WTC11 (cell line): ENCODE measurements around the gene KCNIP4. TPM values are rescaled to one million over a fixed set of nuclear protein-coding genes. Genes with fewer than 3 reads are reported as not detected.

Source experiments
- ATAC-seq: fragments of 200-7000 bp; cut with Tn5 transposase; 2 replicates; pipeline ENCODE4 v1.10.0; 2021; ENCODE audit warnings: mild to moderate bottlenecking, moderate library complexity
- CTCF ChIA-PET: fragments of 300-600 bp; sonication (Branson Sonifier 250); formaldehyde crosslinking; loops from one replicate; lab custom pipeline; 2021; ENCODE audit warnings: antibody characterized with exemption; lab: Charles Lee
- POLR2A ChIA-PET: fragments of 350-600 bp; sonication (Branson Sonifier 250); formaldehyde crosslinking; loops from one replicate; lab custom pipeline; 2021; ENCODE audit warnings: antibody characterized with exemption; lab: Charles Lee
- DNase-seq: peaks from one replicate; pipeline ENCODE4 v3.0.0; 2021; ENCODE audit warnings: low spot score
- H3K27ac Mint-ChIP-seq: 2 replicates; pipeline ENCODE4 v1.8.0; 2021; ENCODE audit warnings: mixed read lengths
- H3K27me3 Mint-ChIP-seq: 2 replicates; pipeline ENCODE4 v1.8.0; 2021; ENCODE audit warnings: low read depth, mild to moderate bottlenecking, moderate library complexity, mixed read lengths
- H3K36me3 Mint-ChIP-seq: 2 replicates; pipeline ENCODE4 v1.8.0; 2021; ENCODE audit warnings: mixed read lengths
- H3K4me1 Mint-ChIP-seq: 2 replicates; pipeline ENCODE4 v1.8.0; 2022; ENCODE audit warnings: mixed read lengths
- H3K4me3 Mint-ChIP-seq: 2 replicates; pipeline ENCODE4 v1.8.0; 2021; ENCODE audit warnings: mild to moderate bottlenecking, moderate library complexity, mixed read lengths
- H3K9me3 Mint-ChIP-seq: 2 replicates; pipeline ENCODE4 v1.8.0; 2021; ENCODE audit warnings: mixed read lengths
- CBFB ChIP-seq: sonication (generic); formaldehyde crosslinking; IDR thresholded peaks from 2 replicates; pipeline ENCODE4 v1.8.1; 2022; ENCODE audit warnings: mild to moderate bottlenecking, low read depth, missing genetic modification reagents
- CREM ChIP-seq: sonication (generic); formaldehyde crosslinking; IDR thresholded peaks from 2 replicates; pipeline ENCODE4 v1.8.1; 2022; ENCODE audit warnings: mild to moderate bottlenecking, missing genetic modification reagents, moderate library complexity
- ESRRA ChIP-seq: sonication (generic); formaldehyde crosslinking; IDR thresholded peaks from 2 replicates; pipeline ENCODE4 v1.8.1; 2022; ENCODE audit warnings: mild to moderate bottlenecking, missing genetic modification reagents, borderline replicate concordance
- FOXK1 ChIP-seq: sonication (generic); formaldehyde crosslinking; IDR thresholded peaks from 2 replicates; pipeline ENCODE4 v1.8.0; 2022; ENCODE audit warnings: mild to moderate bottlenecking, moderate library complexity, missing genetic modification reagents
- GRHL2 ChIP-seq: fragments of 250-450 bp; sonication (Bioruptor Pico); IDR thresholded peaks from 2 replicates; pipeline ENCODE4 v1.8.0; 2022; ENCODE audit warnings: mild to moderate bottlenecking, moderate library complexity; ENCODE audit not compliant: insufficient replicate concordance, severe bottlenecking
- JUN ChIP-seq: sonication (generic); formaldehyde crosslinking; IDR thresholded peaks from 2 replicates; pipeline ENCODE4 v1.8.0; 2023; ENCODE audit warnings: mild to moderate bottlenecking, missing genetic modification reagents
- KAT7 ChIP-seq: sonication (generic); formaldehyde crosslinking; IDR thresholded peaks from 2 replicates; pipeline ENCODE4 v1.8.1; 2023; ENCODE audit warnings: missing genetic modification reagents, mild to moderate bottlenecking, borderline replicate concordance
- SMAD3 ChIP-seq: sonication (generic); formaldehyde crosslinking; IDR thresholded peaks from 2 replicates; pipeline ENCODE4 v1.8.0; 2022; ENCODE audit warnings: missing genetic modification reagents, mild to moderate bottlenecking, borderline replicate concordance
- TEAD1 ChIP-seq: sonication (generic); formaldehyde crosslinking; IDR thresholded peaks from 2 replicates; pipeline ENCODE4 v1.8.0; 2022; ENCODE audit warnings: mild to moderate bottlenecking, missing genetic modification reagents
- TEAD4 ChIP-seq: sonication (generic); formaldehyde crosslinking; IDR thresholded peaks from 2 replicates; pipeline ENCODE4 v1.8.0; 2022; ENCODE audit warnings: mild to moderate bottlenecking, missing genetic modification reagents
- ZNF263 ChIP-seq: sonication (generic); formaldehyde crosslinking; IDR thresholded peaks from 2 replicates; pipeline ENCODE4 v1.8.1; 2022; ENCODE audit warnings: low read depth, mild to moderate bottlenecking, moderate library complexity, missing genetic modification reagents
- ZNF416 ChIP-seq: fragments of 250-450 bp; sonication (Bioruptor Pico); IDR thresholded peaks from 2 replicates; pipeline ENCODE4 v1.9.0; 2021; ENCODE audit warnings: mild to moderate bottlenecking, inconsistent platforms
- ZNF423 ChIP-seq: fragments of 250-450 bp; sonication (Bioruptor Pico); IDR thresholded peaks from 2 replicates; pipeline ENCODE4 v2.1.2; 2022; ENCODE audit warnings: mild to moderate bottlenecking, moderate library complexity
- total RNA-seq: library from RNA; stranded (reverse); gene quantifications from 3 replicates; pipeline ENCODE4 v1.2.3, GENCODE V29; 2021
- TF ChIP-seq, protein P1 (sequence below): sonication (generic); formaldehyde crosslinking; IDR thresholded peaks from 2 replicates; pipeline ENCODE4 v1.8.1; 2023; ENCODE audit warnings: mild to moderate bottlenecking, missing genetic modification reagents, borderline replicate concordance
- TF ChIP-seq, protein P2 (sequence below): fragments of 250-450 bp; sonication (Bioruptor Pico); IDR thresholded peaks from 2 replicates; pipeline ENCODE4 v1.8.0; 2021; ENCODE audit warnings: mild to moderate bottlenecking
- TF ChIP-seq, protein P3 (sequence below): fragments of 200-600 bp; IDR thresholded peaks from 2 replicates; pipeline ENCODE4 v1.8.0; 2022; ENCODE audit warnings: antibody characterized with exemption
- TF ChIP-seq, protein P4 (sequence below): sonication (generic); formaldehyde crosslinking; IDR thresholded peaks from 2 replicates; pipeline ENCODE4 v1.8.1; 2022; ENCODE audit warnings: low read depth, missing genetic modification reagents, borderline replicate concordance

Gene KCNIP4
- total RNA-seq, 1 experiment from 2014 or later: not detected

DNA sequence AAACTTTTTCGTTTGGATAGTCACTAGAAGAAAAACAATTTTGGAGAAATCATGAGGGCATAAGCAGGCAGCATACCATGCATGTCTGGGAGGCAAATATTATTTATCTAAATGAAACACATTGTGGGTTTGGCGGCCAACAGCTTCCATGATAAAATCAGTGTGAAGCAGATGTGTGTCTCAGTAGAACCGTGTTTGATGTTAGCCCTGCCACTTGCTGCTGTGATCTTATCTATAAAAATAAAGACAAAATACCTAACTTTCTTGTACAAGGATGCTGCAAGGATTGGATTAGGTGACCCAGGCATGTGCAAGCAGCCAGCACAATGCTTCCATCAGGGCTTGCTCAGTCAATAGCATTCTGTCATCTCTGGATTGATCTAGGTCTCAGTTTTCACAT lies 906.9 kb downstream of the KCNIP4 start (continued):
- TF ChIP-seq, protein P1, sequence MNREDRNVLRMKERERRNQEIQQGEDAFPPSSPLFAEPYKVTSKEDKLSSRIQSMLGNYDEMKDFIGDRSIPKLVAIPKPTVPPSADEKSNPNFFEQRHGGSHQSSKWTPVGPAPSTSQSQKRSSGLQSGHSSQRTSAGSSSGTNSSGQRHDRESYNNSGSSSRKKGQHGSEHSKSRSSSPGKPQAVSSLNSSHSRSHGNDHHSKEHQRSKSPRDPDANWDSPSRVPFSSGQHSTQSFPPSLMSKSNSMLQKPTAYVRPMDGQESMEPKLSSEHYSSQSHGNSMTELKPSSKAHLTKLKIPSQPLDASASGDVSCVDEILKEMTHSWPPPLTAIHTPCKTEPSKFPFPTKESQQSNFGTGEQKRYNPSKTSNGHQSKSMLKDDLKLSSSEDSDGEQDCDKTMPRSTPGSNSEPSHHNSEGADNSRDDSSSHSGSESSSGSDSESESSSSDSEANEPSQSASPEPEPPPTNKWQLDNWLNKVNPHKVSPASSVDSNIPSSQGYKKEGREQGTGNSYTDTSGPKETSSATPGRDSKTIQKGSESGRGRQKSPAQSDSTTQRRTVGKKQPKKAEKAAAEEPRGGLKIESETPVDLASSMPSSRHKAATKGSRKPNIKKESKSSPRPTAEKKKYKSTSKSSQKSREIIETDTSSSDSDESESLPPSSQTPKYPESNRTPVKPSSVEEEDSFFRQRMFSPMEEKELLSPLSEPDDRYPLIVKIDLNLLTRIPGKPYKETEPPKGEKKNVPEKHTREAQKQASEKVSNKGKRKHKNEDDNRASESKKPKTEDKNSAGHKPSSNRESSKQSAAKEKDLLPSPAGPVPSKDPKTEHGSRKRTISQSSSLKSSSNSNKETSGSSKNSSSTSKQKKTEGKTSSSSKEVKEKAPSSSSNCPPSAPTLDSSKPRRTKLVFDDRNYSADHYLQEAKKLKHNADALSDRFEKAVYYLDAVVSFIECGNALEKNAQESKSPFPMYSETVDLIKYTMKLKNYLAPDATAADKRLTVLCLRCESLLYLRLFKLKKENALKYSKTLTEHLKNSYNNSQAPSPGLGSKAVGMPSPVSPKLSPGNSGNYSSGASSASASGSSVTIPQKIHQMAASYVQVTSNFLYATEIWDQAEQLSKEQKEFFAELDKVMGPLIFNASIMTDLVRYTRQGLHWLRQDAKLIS (CRISPR knock-in tag): no peak
- no peak for TF ChIP-seq FOXK1 (CRISPR knock-in tag)
- no peak for TF ChIP-seq TEAD1 (CRISPR knock-in tag)
- TF ChIP-seq ZNF423 (CRISPR knock-in tag): no peak
- TF ChIP-seq, protein P2, sequence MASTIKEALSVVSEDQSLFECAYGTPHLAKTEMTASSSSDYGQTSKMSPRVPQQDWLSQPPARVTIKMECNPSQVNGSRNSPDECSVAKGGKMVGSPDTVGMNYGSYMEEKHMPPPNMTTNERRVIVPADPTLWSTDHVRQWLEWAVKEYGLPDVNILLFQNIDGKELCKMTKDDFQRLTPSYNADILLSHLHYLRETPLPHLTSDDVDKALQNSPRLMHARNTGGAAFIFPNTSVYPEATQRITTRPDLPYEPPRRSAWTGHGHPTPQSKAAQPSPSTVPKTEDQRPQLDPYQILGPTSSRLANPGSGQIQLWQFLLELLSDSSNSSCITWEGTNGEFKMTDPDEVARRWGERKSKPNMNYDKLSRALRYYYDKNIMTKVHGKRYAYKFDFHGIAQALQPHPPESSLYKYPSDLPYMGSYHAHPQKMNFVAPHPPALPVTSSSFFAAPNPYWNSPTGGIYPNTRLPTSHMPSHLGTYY (CRISPR knock-in tag): no peak
- TF ChIP-seq GRHL2 (CRISPR knock-in tag): no peak
- no peak for TF ChIP-seq CBFB (CRISPR knock-in tag)
- TF ChIP-seq, protein P3, sequence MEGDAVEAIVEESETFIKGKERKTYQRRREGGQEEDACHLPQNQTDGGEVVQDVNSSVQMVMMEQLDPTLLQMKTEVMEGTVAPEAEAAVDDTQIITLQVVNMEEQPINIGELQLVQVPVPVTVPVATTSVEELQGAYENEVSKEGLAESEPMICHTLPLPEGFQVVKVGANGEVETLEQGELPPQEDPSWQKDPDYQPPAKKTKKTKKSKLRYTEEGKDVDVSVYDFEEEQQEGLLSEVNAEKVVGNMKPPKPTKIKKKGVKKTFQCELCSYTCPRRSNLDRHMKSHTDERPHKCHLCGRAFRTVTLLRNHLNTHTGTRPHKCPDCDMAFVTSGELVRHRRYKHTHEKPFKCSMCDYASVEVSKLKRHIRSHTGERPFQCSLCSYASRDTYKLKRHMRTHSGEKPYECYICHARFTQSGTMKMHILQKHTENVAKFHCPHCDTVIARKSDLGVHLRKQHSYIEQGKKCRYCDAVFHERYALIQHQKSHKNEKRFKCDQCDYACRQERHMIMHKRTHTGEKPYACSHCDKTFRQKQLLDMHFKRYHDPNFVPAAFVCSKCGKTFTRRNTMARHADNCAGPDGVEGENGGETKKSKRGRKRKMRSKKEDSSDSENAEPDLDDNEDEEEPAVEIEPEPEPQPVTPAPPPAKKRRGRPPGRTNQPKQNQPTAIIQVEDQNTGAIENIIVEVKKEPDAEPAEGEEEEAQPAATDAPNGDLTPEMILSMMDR: no peak
- TF ChIP-seq KAT7: no peak
- TF ChIP-seq JUN (CRISPR knock-in tag): no peak
- TF ChIP-seq, all 79 proteins: peak for 0

DNA sequence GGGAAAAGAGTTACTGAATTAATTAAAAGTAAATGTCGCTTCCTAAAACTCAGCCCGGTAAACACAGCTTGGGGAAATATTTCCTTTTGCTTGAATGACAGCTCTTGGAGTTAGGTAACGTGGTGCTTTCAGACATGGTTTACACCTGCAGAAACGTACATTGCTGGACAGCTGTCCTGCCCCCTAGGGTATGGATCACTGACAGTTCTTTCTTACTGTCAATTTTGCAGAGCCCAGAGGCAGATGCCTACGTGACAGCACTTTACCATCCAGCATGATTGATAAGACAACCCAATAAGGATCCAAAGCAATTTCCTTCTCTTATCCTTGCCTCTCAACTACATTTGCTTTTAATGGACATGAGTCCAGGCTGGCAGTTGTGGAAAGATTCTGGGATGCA lies 913.8 kb downstream of the KCNIP4 start:
- no peak for TF ChIP-seq ZNF423 (CRISPR knock-in tag)
- no peak for TF ChIP-seq ZNF263 (CRISPR knock-in tag)
- TF ChIP-seq, protein P4, sequence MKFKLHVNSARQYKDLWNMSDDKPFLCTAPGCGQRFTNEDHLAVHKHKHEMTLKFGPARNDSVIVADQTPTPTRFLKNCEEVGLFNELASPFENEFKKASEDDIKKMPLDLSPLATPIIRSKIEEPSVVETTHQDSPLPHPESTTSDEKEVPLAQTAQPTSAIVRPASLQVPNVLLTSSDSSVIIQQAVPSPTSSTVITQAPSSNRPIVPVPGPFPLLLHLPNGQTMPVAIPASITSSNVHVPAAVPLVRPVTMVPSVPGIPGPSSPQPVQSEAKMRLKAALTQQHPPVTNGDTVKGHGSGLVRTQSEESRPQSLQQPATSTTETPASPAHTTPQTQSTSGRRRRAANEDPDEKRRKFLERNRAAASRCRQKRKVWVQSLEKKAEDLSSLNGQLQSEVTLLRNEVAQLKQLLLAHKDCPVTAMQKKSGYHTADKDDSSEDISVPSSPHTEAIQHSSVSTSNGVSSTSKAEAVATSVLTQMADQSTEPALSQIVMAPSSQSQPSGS (CRISPR knock-in tag): no peak
- no peak for TF ChIP-seq SMAD3 (CRISPR knock-in tag)
- TF ChIP-seq CREM (CRISPR knock-in tag): no peak
- TF ChIP-seq ESRRA: no peak
- TF ChIP-seq, protein P2 (CRISPR knock-in tag): no peak
- TF ChIP-seq TEAD4 (CRISPR knock-in tag): no peak
- TF ChIP-seq ZNF416: no peak
- TF ChIP-seq, all 79 proteins: peak for 0
- ChIA-PET POLR2A (no interaction called here), CTCF (no interaction called here)
- Mint-ChIP-seq H3K36me3 (no peaks in the 10 kb centered on the region), H3K9me3 (peaks cover 10% of the 10 kb centered on the region), H3K27ac (no peak overlapping the region), H3K4me3 (no peak overlapping the region), H3K27me3 (no peaks in the 10 kb centered on the region), H3K4me1 (no peaks in the 10 kb centered on the region)
- ATAC-seq: no peak
- no peak for DNase-seq
